ENCODE results near the gene LZTS3. TPM values are rescaled to one million over a fixed set of nuclear protein-coding genes. Genes with fewer than 3 reads are reported as not detected.

The LZTS3 gene
- total RNA-seq, 4 donors from 2014 or later = 4.4 to 9.7 (median 7.7) TPM

DNA sequence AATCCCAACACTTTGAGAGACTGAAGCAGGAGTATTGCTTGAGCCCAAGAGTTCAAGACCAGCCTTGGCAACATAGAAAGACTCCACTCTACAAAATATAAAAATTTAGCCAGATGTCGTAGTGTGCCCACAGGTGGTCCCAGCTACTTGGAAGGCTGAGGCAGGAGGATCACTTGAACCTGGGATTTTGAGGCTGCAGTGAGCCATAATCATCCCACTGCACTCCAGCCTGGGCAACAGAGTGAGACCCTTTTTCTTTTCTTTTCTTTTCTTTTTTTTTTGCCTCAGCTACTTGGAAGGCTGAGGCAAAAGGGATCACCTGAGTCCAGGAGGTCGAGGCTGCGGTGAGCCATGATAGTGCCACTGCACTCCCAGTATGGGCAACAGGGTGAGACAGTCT lies 31.6 kb downstream of the LZTS3 start:
- no peak for DNase-seq (ENCODE audit: low spot score in 2 of 2)
- WGBS, 2 donors = 98 to 100% methylated on average over 3 of the region's 3 CpGs
- intact Hi-C loops (cut with DNase I; ENCODE audit: low total_unique reads) = no loop called here
- TF ChIP-seq POLR2A (IDR thresholded peaks at IDR 0.05) (no peak), CTCF (IDR thresholded peaks at IDR 0.05) (no peak)
- H3K4me3 ChIP-seq (ENCODE audit: low read depth, poor library complexity, severe bottlenecking) = no peak overlapping the region

- H3K4me3 ChIP-seq (ENCODE audit: low read depth, poor library complexity, severe bottlenecking) = no peak overlapping the region
- TF ChIP-seq POLR2A (IDR thresholded peaks at IDR 0.05) (no peak), CTCF (IDR thresholded peaks at IDR 0.05) (no peak)
- DNase-seq (ENCODE audit: low spot score in 2 of 2) = no peak
- 92 to 98% methylated on average over 2 of the region's 2 CpGs for WGBS, 2 donors
- intact Hi-C loops (cut with DNase I; ENCODE audit: low total_unique reads) = no loop called here
These were observed 35.9 kb downstream of the LZTS3 start for GRCh38 chr20:3137492-3137891.

DNA sequence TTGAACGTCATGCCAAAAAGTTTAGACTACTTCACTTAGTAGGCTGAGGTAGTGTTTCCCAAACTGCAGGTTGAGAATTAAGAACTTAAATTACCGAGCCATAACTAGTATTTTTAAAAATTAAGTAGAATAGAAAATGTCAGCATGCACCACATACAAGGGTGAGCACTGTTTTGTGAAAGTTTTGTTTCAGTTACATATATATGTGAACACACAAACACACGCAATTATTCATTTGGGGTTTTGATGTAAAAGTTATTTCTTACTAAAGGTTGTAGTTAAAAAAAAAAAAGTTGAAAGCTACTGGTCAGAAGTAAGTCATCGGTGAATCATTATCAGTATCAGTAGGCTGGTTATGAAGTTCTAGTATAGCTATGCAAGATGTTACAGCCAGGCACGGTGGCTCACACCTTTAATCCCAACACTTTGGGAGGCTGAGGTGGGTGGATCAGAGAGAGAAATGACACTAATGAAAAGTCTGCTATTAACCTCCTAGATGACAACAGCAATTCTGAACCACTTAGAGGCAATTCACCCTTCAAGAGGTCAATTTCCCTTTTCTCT lies 37.8 kb downstream of the LZTS3 start:
- WGBS, 2 donors = 87 to 91% methylated on average over 5 of the region's 5 CpGs
- no peak for TF ChIP-seq CTCF (IDR thresholded peaks at IDR 0.05)
- TF ChIP-seq POLR2A (IDR thresholded peaks at IDR 0.05) = no peak
- DNase-seq (ENCODE audit: low spot score in 2 of 2) = no peak
- intact Hi-C loops (cut with DNase I; ENCODE audit: low total_unique reads) = no loop called here
- no peak overlapping the region for H3K4me3 ChIP-seq (ENCODE audit: low read depth, poor library complexity, severe bottlenecking)

DNA sequence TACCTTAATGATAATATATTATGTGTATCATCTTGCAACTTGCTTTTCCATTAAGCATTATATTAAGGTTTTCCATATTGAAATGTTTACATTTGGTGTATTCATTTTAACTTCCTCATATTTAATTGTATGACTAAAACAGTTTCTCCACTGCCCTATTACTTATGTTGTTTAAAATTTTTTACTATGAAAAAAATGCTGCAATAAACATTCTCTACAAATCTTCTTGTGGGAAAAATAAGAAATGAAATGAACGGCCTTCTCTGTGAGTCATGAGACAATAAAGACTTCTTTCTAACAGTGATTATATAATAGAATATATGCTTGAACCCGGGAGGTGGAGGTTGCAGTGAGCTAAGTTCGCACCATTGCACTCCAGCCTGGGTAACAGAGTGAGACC lies 39.2 kb downstream of the LZTS3 start:
- DNase-seq (ENCODE audit: low spot score in 2 of 2) = no peak
- no peak overlapping the region for H3K4me3 ChIP-seq (ENCODE audit: low read depth, poor library complexity, severe bottlenecking)
- intact Hi-C loops (cut with DNase I; ENCODE audit: low total_unique reads) = no loop called here
- 89 to 90% methylated on average over 3 of the region's 3 CpGs for WGBS, 2 donors
- TF ChIP-seq POLR2A (IDR thresholded peaks at IDR 0.05) (no peak), CTCF (IDR thresholded peaks at IDR 0.05) (no peak)

DNA sequence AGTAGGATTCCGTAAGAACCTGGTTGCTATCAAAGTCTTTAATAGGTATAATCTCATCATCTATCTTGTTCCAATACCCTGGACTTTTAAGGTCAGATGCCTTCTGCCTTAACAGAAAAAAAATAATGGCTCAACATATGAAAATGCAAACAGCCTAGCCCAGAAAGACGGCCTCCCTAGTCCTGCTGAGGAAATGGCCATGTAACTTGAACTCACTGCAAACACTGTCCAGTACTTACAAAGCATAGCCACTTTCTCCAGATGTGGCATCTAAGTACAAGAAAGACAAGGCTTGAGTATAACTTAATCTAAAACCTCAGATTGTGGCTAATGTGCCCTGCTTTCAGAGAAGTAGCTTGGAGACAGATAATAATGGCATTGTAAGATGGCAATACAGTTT lies 40.2 kb downstream of the LZTS3 start:
- TF ChIP-seq CTCF (IDR thresholded peaks at IDR 0.05) (no peak), POLR2A (IDR thresholded peaks at IDR 0.05) (no peak)
- 95 to 97% methylated on average over 2 of the region's 2 CpGs for WGBS, 2 donors

DNA sequence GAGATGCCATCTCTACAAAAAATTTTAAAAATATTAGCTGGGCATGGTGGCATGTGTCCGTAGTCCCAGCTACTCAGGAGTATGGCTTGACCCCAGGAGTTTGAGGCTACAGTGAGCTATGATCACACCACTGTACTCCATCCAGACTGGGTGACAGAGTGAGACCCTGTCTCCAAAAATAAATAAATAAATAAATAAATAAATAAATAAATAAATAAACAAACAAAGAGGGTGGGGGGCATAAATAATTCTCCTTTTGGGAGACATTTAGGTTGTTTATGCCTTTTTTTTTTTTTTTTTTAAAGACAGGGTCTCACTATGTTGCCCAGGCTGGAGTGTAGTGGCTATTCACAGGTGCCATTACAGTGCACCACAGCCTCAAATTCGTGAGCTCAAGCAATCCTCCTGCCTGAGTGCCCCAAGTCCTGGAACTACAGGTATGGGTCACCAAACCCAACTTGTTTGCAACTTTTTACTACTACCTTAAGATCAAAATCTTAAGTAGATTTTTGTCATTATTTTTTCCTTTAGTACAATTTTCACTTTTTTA lies 43.2 kb downstream of the LZTS3 start:
- 90 to 98% methylated on average over 2 of the region's 2 CpGs for WGBS, 2 donors
- no peak for DNase-seq (ENCODE audit: low spot score in 2 of 2)
- intact Hi-C loops (cut with DNase I; ENCODE audit: low total_unique reads) = no loop called here
- TF ChIP-seq POLR2A (IDR thresholded peaks at IDR 0.05) (no peak), CTCF (IDR thresholded peaks at IDR 0.05) (no peak)
- no peak overlapping the region for H3K4me3 ChIP-seq (ENCODE audit: low read depth, poor library complexity, severe bottlenecking)

More for the DNA sequence above, 40.2 kb downstream of the LZTS3 start:
- no peak for DNase-seq (ENCODE audit: low spot score in 2 of 2)
- intact Hi-C loops (cut with DNase I; ENCODE audit: low total_unique reads) = no loop called here
- no peak overlapping the region for H3K4me3 ChIP-seq (ENCODE audit: low read depth, poor library complexity, severe bottlenecking)
